Psoas muscle (tissue), 8 donors: ENCODE measurements around the gene TBC1D7. TPM values are rescaled to one million over a fixed set of nuclear protein-coding genes. Genes with fewer than 3 reads are reported as not detected.
A peak's percentile ranks its signal among the peaks of the same experiment; 100 is the strongest.

Source experiments
- ATAC-seq, 4 donors: fragments of 200-7000 bp; cut with Tn5 transposase; one replicate each; pipeline ENCODE4 v1.9.1; 2020; ENCODE audit warnings: moderate library complexity in 3 of 4, mild to moderate bottlenecking in 2 of 4
- DNase-seq, 2 donors: peaks; one replicate each; pipeline ENCODE4 v3.0.0-alpha.2; 2020
- H3K27ac ChIP-seq: fragments of 200-600 bp; one replicate; pipeline ENCODE4 v1.8.0; 2022
- H3K27me3 ChIP-seq, 3 donors: fragments of 200-600 bp in 1 of 3; one replicate each; pipeline versions ENCODE4 v1.6.1 to v1.8.0; 2013 to 2022; ENCODE audit warnings: low read length in 2 of 3, mild to moderate bottlenecking in 2 of 3, moderate library complexity in 1 of 3; ENCODE audit not compliant: insufficient read depth in 3 of 3
- H3K36me3 ChIP-seq, 2 donors: fragments of 200-600 bp in 1 of 2; one replicate each; pipeline versions ENCODE4 v1.6.1 to v1.8.0; 2013 to 2022; ENCODE audit warnings: low read depth in 1 of 2, mild to moderate bottlenecking in 1 of 2, moderate library complexity in 1 of 2; ENCODE audit not compliant: insufficient read depth in 1 of 2
- H3K4me1 ChIP-seq: fragments of 200-600 bp; one replicate; pipeline ENCODE4 v1.8.0; 2022
- H3K4me3 ChIP-seq: fragments of 200-600 bp; one replicate; pipeline ENCODE4 v1.8.0; 2022; ENCODE audit warnings: mild to moderate bottlenecking
- H3K9me3 ChIP-seq: fragments of 200-600 bp; one replicate; pipeline ENCODE4 v1.8.0; 2022
- WGBS, 3 donors: extraction: QIAGEN DNeasy Blood & Tissue Kit; methylation state at CpG; one replicate each; pipeline versions ENCODE4 v1.1.6 to v1.1.7; 2013; 5-methylcytosine and 5-hydroxymethylcytosine counted together
- intact Hi-C, 2 donors: fragments of 100-400 bp; cut with DNase I; formaldehyde crosslinking; loops; one replicate each; pipeline versions ENCODE4 v1.11.0 to v1.14.2; 2022
- polyA plus RNA-seq, 3 donors: library from polyadenylated mRNA; stranded (reverse); fragments of 200-250 nt; gene quantifications; one replicate each; pipeline ENCODE4 v1.2.3, GENCODE V29; 2013
- total RNA-seq, 4 donors: library from RNA; stranded (reverse); fragmentation: NEBNext Ultra II Directional in 2 of 4; extraction: Animal tissue kit (Norgen Biotek cat#: 25700) in 2 of 4; gene quantifications; one replicate each; pipeline versions ENCODE4 v1.2.1 to v1.2.4, GENCODE V29; 2021 to 2023
- TF ChIP-seq, protein P1 (sequence below): fragments of 200-600 bp; IDR thresholded peaks from one replicate; pipeline ENCODE4 v1.8.0; 2022; ENCODE audit warnings: antibody characterized with exemption
- donor health status: healthy with polysubstance abuse.
- donor health status: DM: no; HTN: no; CAD: no; lungs with moderate emphysema.
- donor health status: Bipolar disorder and iron deficiency.
- donor health status: healthy.
- donor health status: DM: yes; HTN: yes; CAD: no.
- donor health status: DM: no; HTN: no; CAD: no.
- donor health status: DM: no; HTN: no; CAD: no.
- donor health status: DM: yes; HTN: yes; CAD: no.

The TBC1D7 gene
- total and polyA plus RNA-seq, 7 donors = 9.4 to 19.4 (median 12.0) TPM

DNA sequence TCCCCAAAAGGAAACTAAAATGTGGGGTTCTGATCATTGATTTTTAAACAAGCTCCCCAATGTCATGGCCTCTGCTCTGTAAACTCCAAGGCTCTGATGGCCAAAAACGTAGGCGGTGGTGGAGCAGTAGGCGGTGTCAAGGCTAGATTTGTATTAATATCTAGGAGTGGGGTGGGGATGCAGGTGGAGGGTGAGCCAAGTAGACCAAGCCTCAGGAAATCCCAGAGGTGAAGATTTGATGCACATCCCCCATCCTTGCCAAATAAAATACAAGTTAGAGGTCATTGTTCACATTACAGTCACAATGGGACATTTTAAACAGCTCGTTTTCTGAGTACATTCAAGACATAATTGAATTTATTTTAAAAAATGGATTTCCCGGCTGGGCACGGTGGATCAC is 30.9 kb upstream of the TBC1D7 start:
- TF ChIP-seq, protein P1, sequence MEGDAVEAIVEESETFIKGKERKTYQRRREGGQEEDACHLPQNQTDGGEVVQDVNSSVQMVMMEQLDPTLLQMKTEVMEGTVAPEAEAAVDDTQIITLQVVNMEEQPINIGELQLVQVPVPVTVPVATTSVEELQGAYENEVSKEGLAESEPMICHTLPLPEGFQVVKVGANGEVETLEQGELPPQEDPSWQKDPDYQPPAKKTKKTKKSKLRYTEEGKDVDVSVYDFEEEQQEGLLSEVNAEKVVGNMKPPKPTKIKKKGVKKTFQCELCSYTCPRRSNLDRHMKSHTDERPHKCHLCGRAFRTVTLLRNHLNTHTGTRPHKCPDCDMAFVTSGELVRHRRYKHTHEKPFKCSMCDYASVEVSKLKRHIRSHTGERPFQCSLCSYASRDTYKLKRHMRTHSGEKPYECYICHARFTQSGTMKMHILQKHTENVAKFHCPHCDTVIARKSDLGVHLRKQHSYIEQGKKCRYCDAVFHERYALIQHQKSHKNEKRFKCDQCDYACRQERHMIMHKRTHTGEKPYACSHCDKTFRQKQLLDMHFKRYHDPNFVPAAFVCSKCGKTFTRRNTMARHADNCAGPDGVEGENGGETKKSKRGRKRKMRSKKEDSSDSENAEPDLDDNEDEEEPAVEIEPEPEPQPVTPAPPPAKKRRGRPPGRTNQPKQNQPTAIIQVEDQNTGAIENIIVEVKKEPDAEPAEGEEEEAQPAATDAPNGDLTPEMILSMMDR = no peak
- H3K9me3 ChIP-seq = no peaks in the 10 kb centered on the region
- H3K36me3 ChIP-seq = peaks cover 0 to under 1% of the 10 kb centered on the region in 2 donors
- DNase-seq (no peak), ATAC-seq (no peak)
- H3K4me1 ChIP-seq = peaks cover 10% of the 10 kb centered on the region
- H3K4me3 ChIP-seq = no peak overlapping the region
- intact Hi-C loops = loop anchor here in 1 of 2 donors (10.0 kb wide), 1 partner anchor 46 kb away; no protein-coding TSS in a partner anchor
- H3K27me3 ChIP-seq = no peaks in the 10 kb centered on the region
- no peak overlapping the region for H3K27ac ChIP-seq
- 69 to 79% (median 74%) methylated on average over 6 of the region's 6 CpGs for WGBS, 3 donors

DNA sequence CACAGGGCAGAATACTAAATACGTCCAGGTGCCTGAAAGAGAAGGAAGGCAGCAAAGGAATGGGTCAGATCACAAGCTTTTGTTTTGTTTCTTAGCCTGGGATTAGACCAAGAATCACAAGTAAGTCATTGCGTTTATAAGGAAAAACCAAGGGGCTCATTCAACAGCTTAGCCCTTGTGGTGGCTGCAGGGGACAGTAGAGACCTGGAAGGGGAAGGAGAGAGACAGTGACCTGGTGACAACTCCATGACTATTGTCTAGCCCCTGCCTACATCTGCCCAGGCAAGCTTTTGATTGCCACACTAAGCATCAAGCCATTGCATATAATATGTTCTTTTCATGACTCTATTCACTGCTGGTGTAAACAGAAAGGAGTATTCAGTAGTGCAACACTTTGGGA is 30.2 kb upstream of the TBC1D7 start:
- intact Hi-C loops = loop anchor here in 1 of 2 donors (10.0 kb wide), 1 partner anchor 46 kb away; no protein-coding TSS in a partner anchor
- 82 to 88% (median 85%) methylated on average over 2 of the region's 2 CpGs for WGBS, 3 donors
- peaks cover 10% of the 10 kb centered on the region for H3K4me1 ChIP-seq
- H3K4me3 ChIP-seq = no peak overlapping the region
- DNase-seq = no peak
- no peaks in the 10 kb centered on the region for H3K36me3 ChIP-seq
- no peaks in the 10 kb centered on the region for H3K27me3 ChIP-seq
- H3K27ac ChIP-seq = no peak overlapping the region
- TF ChIP-seq, protein P1 = no peak
- no peak for ATAC-seq
- H3K9me3 ChIP-seq = no peaks in the 10 kb centered on the region

DNA sequence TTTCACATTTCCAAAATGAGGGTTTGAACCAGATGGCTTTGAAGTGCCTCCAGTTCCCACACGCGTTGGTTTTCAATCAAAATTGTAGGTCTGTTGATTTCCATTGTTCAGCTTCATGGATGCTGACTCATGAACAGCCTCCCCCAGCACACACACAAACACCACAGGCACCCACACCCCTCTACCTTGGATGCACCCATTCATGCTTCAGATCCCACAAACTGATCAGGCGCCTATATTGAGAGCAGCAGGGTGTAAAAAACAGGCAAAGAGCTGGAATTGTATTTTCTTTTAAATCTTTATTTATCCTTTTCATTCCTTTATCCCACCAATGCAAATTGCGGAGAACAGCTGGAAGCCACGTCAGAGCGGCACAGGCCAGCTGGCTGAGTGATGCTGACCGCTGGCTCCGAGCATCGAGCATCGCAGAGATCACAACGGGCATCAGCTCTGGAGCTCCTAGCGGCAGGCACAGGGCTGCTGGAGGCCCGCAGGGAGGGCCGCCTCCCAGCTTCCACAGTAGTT is 29.3 kb upstream of the TBC1D7 start:
- H3K27ac ChIP-seq = no peak overlapping the region
- TF ChIP-seq, protein P1 = no peak
- H3K4me1 ChIP-seq = peaks cover 10% of the 10 kb centered on the region
- DNase-seq (no peak), ATAC-seq (peak in 1 of 4 donors; percentile 58)
- 42 to 59% (median 45%) methylated on average over 14 of the region's 14 CpGs for WGBS, 3 donors
- no peaks in the 10 kb centered on the region for H3K27me3 ChIP-seq
- no peaks in the 10 kb centered on the region for H3K9me3 ChIP-seq
- no peaks in the 10 kb centered on the region for H3K36me3 ChIP-seq
- intact Hi-C loops = loop anchor here in 1 of 2 donors (10.0 kb wide), 1 partner anchor 47 kb away; no protein-coding TSS in a partner anchor
- H3K4me3 ChIP-seq = no peak overlapping the region

DNA sequence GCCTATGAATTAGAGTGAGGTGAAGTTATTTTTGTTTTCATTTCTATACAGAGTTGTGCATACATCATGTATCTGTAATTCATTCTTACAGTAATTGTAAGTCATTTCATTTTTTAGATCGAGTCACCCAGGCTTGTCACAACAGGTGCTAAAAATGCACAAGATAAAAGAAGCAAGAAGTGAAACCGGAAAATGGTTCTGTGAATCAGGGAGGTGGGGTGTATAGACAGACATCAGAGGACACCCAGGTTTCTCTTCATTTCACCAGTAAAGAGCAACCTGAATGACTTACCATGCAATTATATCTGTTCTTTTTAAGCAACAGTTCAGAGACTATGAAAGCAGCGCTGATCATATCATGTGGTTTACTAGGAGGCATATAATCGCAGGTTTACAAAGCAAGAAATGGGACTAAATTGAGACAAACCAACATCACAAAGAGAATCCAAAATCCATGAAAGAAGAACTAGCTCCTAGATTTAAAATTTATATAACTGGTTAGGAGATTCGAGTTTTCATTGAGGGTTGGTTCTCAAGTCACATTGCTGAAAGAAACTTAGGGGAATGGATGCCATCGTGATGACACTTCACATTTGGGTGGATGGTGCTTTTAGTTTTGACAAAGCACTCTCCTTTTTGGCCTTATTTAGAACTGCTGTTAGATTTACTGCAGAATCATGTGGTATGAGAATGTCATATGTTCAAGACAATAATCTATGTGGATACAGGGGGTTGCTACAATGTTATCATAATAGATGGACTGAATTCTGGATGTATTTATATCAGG is 27.9 kb upstream of the TBC1D7 start:
- Histone ChIP-seq H3K9me3 (no peaks in the 10 kb centered on the region), H3K36me3 (no peaks in the 10 kb centered on the region), H3K4me3 (no peak overlapping the region), H3K4me1 (peaks cover 10% of the 10 kb centered on the region), H3K27ac (peak overlapping the region; percentile 27), H3K27me3 (no peaks in the 10 kb centered on the region)
- 68 to 80% (median 74%) methylated on average over 6 of the region's 6 CpGs for WGBS, 3 donors
- TF ChIP-seq, protein P1 = no peak
- DNase-seq (no peak), ATAC-seq (no peak)
- intact Hi-C loops = loop anchor here in 1 of 2 donors (10.0 kb wide), 1 partner anchor 49 kb away; no protein-coding TSS in a partner anchor
